Activated naive CD4-positive, alpha-beta T cell treated with Interleukin-2 at 50 U/mL for 16 hours (primary cell): ENCODE data around the gene DAB2IP.

ENCODE experiments used
- DNase-seq: peaks from one replicate; pipeline ENCODE4 v3.0.0-alpha.2; 2020

The DAB2IP gene

DNA sequence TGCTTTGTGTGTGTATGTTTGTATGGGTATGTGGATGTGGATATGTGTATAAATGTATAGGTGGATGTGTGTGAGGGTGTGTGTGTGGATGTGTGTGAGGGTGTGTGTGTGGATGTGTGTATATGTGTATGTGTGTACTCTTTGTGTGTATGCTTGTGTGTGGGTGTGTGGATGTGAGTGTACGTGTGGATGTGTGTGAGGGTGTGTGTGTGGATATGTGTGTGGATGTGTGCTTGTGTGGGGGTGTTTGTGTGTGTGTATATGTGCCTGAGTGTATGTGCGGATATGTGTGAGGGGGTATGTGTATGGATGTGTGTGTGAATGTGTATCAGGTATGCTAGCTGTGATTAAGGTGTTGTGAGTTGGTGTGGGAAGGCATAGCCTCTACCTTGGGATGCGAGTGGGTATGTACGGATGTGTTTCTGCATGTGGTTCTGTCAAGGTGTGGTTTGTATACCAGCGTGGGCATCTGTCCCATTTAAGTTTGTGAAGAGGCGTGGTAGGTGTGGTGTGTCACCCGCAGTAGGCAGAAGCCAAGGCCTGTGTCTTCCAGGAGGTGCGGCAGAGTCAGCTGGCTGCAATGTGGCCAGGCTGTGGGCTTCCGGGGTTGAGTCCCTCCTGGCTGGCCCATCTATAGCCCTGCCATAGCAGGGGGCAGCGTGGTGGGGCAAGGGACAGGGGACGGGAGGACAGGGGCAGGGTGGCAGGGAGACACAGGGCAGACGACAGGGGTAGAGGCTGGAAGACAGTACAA, 155.8 kb downstream of the DAB2IP start:
- DNase-seq, result no peak

GRCh38 chr9:121807823-121808278, 156.4 kb downstream of the DAB2IP start:
- DNase-seq, result no peak

GRCh38 chr9:121808781-121809180, 157.3 kb downstream of the DAB2IP start:
- no peak for DNase-seq

DNA sequence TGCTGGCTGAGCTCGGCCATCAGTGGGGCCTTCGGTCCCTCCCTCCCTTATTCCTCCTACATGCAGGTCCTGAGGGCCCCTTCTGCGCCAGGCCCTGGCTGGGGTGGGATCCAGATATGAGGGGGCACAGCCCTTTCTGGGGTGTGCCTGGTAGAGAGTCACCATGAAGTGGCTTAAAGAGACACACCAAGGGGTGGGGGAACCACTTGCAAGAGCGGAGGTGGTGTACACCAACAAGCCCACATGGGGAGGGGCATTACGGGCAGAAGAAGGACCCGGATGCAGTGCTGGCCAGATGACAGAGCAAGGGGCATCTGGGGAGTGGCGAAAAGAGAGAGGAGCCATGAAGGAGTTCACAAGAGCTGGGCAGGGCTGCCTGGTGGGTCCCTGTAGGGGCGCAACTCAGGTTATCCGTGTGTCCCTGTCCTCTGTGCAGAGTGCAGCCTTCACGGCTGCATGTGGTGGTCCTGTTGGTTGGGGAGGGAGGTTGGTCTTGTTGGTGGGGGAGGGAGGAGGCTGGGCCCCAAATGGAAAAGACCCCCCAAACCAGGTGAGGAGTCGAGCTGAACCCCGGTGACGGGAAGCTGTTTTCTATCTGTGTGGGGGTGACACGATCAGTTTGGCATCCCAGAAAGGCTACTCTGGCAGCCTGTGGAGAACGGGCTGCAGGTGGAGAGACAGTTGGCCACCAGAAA, 158.1 kb downstream of the DAB2IP start:
- DNase-seq, result no peak

- no peak for DNase-seq
Measured at GRCh38 chr9:121810489-121810888, 159.1 kb downstream of the DAB2IP start.

GRCh38 chr9:121811140-121811539, 159.7 kb downstream of the DAB2IP start:
- DNase-seq, result no peak

DNA sequence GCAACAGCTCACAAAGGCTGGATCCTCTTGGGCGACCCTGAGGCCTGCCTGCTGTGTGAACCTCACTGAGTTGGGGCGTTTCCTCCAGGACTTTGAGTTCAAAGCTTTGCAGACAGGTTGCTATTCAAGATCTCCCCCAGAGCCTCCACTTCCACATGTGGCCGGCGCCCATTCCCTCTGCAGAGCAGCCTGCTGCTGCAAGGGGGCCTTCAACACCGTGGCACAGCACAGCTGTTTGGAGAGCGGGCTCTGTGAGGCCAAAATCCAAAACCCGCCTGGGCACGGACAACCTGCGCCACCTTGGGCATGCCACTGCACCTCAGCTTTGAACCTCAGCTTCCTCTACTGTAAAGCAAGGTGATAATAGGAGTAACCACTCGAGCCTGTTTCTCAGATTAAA, 160.3 kb downstream of the DAB2IP start:
- DNase-seq, result no peak

- DNase-seq, result no peak
Measured at GRCh38 chr9:121812159-121812735, 160.8 kb downstream of the DAB2IP start.

- no peak for DNase-seq
Measured at GRCh38 chr9:121813519-121814210, 162.2 kb downstream of the DAB2IP start.

- no peak for DNase-seq
Measured at GRCh38 chr9:121814594-121814993, 163.2 kb downstream of the DAB2IP start.

GRCh38 chr9:121815084-121815483, 163.7 kb downstream of the DAB2IP start:
- no peak for DNase-seq

GRCh38 chr9:121815546-121816448, 164.4 kb downstream of the DAB2IP start:
- no peak for DNase-seq

DNA sequence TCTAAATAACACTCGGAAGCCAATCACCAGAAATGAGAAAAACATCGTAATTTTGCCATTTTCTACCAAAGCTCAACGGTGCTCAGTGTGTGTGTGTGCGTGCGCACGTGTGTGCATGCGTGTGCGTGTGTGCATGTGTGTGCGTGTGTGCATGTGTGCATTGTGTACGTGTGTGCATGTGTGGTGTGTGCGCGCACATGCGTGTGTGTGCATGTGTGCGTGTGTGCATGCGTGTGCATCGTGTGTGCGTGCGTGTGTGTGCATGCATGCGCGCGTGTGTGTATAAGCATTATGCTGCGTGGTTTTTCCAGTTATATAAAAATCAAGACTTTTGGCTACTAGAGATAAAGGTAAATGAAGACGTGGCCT, 165.0 kb downstream of the DAB2IP start:
- DNase-seq, result no peak

DNA sequence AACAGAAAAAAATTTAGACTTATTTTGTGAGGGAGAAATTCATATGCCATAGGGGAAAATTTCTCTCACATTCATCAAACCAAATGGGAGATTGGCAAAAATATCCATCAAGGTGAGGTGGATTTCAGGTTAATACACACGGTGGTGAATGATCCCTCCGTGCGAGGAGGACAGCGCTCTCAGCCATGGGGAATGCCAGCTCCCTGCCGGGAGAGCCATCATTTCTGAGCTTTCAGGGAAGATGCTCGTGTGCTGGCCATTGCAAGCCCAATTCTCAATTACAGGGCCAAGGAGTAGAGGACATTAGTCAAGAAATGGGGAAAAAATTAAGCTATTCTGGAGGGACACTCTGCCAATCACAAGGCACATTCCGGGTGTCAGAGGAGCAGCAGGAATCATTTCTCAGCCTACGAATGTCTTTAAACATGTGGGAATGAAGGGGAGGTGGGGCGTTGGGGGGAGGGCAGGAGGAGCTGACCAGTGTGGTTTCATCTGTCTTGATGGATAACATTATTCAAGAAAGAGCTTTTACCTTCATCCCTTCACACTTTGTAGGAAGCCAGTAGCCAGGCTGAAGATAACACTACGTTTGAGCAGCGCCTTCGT, 165.5 kb downstream of the DAB2IP start:
- DNase-seq, result no peak

DNA sequence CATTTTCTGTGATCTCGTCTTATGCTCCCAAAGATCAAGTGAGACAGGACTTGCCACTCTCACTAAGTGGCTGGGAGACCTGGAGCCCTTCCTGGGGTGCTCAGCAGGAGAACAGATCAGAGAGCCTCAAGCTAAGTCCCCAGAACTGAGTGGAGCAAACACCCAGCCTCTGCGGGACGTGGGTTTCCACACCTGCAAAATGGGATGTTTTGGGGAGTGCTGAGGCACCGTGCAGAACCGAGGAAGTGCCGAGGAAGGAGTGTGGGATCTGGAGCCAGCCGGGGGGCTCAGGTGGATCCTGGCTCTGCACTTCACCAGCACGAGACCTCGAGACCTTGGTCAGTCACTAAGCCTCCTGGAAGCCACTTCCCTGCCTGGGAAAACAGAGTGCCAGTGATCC, 166.0 kb downstream of the DAB2IP start:
- DNase-seq, result no peak

- no peak for DNase-seq
Measured at GRCh38 chr9:121818016-121818661, 166.7 kb downstream of the DAB2IP start.

- DNase-seq, result no peak
Measured at GRCh38 chr9:121818841-121819427, 167.5 kb downstream of the DAB2IP start.

DNA sequence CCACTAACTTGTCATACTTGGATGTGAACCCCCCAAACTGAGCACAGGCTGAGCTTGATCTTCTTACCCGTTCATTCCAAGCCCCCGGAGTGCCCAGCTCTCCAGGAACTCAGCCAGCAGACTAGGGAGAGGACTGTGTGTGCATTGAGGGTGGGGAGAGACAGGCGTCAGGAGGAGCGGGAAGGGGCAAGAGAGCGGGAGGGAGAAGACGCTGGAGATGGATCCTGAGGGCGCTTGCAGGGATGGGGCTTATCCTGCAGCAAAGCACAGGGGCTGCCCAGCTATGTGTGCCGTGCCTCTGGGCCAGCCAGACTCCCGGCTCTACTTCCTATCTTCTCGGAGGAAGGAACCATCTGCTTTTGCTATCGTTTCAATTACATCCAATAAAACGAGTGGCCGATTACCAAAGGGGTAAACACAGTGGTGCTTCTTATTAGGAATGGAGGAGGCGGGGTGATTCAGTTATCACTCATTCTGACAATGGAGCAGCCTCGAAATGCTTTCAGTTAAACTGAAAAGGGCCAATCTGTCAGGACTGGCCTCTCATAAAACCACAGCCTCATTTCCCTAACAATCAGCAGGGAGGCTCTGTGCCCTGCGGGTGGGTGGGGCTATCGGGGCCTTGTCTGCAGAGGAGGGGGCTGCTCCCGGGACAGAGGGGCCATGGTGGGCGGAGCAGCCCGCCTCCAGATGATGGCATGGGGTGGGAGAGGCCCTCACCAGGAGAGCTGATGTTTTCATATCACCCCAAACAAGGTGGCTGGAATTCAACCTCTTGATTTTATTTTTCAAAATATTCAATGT, 168.2 kb downstream of the DAB2IP start:
- no peak for DNase-seq

DNA sequence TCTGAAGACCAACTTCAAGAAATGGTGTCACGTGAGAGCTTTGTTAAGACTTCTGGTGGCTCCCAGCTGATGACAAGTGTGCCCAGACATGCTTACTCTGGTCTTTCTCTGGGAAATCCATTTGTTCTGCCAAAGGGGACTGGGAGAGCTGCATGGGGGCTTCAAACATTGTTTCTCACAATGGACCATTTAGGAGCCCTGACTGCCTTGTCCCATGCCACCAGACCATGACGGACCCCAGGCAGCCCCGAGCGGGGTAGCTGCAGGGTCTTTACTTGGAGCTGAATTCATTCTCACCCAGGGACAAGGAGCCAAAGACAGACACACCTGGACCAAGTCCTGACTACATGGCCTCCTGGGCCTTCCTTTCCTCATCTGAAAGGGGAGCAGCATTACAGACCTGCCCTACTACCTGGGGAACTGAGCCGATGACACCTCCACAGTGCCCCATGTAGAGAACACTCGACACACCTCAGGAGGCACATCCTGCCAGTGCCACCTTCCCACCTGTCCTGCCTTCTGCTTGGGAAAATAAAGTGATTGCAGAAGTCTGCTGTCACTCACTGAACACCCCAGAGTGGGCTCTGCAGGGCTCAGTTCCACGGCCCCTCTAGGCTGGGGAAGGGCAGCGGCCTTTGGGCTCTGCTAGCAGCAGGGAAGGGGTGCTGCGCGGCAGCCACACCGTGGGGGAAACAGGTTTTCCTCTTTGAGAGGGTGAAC, 169.0 kb downstream of the DAB2IP start:
- DNase-seq, result no peak

- no peak for DNase-seq
Measured at GRCh38 chr9:121821326-121821725, 169.9 kb downstream of the DAB2IP start.
